Right atrium auricular region (tissue), 2 donors: ENCODE results near the gene ZBTB25. TPM values are rescaled to one million over a fixed set of nuclear protein-coding genes. Genes with fewer than 3 reads are reported as not detected.

ENCODE experiments used
- DNase-seq: peaks from one replicate; pipeline ENCODE4 v3.0.0-alpha.2; 2019; ENCODE audit warnings: low spot score
- H3K27ac ChIP-seq, 2 donors: fragments of 200-600 bp; sonication (generic); 1 replicate in 1 of 2; 2 replicates in 1 of 2; pipeline ENCODE4 v1.5.1; 2016 to 2019
- H3K27me3 ChIP-seq, 2 donors: fragments of 200-600 bp; sonication (generic); one replicate each; pipeline versions ENCODE4 v1.5.1 to v1.6.0; 2017 to 2019
- H3K36me3 ChIP-seq: fragments of 200-600 bp; sonication (generic); one replicate; pipeline ENCODE4 v1.5.1; 2016
- H3K4me1 ChIP-seq, 2 donors: fragments of 200-600 bp; sonication (generic); one replicate each; pipeline versions ENCODE4 v1.5.1 to v1.6.0; 2017 to 2019
- H3K4me3 ChIP-seq, 2 donors: fragments of 200-600 bp; sonication (generic); 1 replicate in 1 of 2; 2 replicates in 1 of 2; pipeline ENCODE4 v1.5.1; 2017 to 2019; ENCODE audit warnings: mild to moderate bottlenecking in 1 of 2, moderate library complexity in 1 of 2
- H3K9me3 ChIP-seq, 2 donors: fragments of 200-600 bp; sonication (generic); one replicate each; pipeline ENCODE4 v1.5.1; 2019
- total RNA-seq, 2 donors: library from RNA; depleted of rRNA; stranded (reverse); fragments of >200 nt; gene quantifications; one replicate each; pipeline ENCODE4 v1.1.0, GENCODE V29; 2016
- TF ChIP-seq, protein P1 (sequence below), 2 donors: fragments of 200-600 bp; sonication (generic); IDR thresholded peaks; one replicate each; pipeline ENCODE4 v1.5.1; 2019; ENCODE audit warnings: antibody characterized with exemption in 2 of 2

ZBTB25 gene
- total RNA-seq, 2 donors from 2014 or later, result 5.0 to 9.2 TPM

DNA sequence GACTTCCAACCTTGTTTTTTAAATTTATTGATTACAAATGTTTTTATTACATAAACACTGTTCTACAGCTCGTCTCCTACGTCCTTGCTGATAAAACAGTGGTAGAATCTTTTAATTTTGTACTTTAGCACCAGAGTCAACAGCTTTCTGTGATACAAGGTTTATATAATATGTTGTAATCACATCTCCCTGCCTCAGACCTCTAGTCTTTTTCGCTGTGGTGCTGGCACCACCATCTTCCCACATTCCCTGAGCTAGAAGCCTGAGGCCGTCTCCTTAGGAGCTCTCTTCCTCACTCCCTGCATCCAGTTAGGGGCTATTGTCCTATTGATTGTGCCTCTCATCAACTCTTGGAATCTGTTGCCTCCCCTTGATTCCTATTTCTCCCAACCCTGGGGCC lies 98.3 kb downstream of the ZBTB25 start:
- Histone ChIP-seq H3K36me3 (no peaks in the 10 kb centered on the region), H3K4me1 (peaks cover 0 to 3% of the 10 kb centered on the region in 2 donors), H3K9me3 (no peaks in the 10 kb centered on the region), H3K27me3 (no peaks in the 10 kb centered on the region), H3K27ac (no peak overlapping the region), H3K4me3 (no peak overlapping the region)
- TF ChIP-seq, protein P1, sequence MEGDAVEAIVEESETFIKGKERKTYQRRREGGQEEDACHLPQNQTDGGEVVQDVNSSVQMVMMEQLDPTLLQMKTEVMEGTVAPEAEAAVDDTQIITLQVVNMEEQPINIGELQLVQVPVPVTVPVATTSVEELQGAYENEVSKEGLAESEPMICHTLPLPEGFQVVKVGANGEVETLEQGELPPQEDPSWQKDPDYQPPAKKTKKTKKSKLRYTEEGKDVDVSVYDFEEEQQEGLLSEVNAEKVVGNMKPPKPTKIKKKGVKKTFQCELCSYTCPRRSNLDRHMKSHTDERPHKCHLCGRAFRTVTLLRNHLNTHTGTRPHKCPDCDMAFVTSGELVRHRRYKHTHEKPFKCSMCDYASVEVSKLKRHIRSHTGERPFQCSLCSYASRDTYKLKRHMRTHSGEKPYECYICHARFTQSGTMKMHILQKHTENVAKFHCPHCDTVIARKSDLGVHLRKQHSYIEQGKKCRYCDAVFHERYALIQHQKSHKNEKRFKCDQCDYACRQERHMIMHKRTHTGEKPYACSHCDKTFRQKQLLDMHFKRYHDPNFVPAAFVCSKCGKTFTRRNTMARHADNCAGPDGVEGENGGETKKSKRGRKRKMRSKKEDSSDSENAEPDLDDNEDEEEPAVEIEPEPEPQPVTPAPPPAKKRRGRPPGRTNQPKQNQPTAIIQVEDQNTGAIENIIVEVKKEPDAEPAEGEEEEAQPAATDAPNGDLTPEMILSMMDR (IDR thresholded peaks at IDR 0.05), result no peak
- no peak for DNase-seq

DNA sequence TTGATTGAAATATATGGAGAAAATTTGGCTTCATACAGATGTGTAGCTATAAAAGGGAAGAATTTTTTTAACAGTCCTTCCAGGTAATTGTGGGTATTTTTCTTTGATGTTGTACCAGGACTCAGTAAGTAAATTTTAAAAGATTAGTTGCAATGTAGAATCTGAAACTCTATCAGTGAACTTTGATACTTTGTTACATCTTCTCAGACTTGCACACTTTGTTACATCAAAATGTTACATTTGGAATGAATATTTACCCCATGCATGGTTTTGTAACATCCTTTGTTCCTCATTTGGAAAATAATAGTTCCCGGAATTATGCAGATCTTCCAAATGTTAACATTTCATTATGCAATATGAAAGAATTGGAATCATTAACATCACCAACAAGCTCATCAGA lies 101.7 kb downstream of the ZBTB25 start:
- Histone ChIP-seq H3K27me3 (no peaks in the 10 kb centered on the region), H3K4me3 (no peak overlapping the region), H3K36me3 (no peaks in the 10 kb centered on the region), H3K27ac (no peak overlapping the region), H3K9me3 (no peaks in the 10 kb centered on the region), H3K4me1 (peaks cover 0 to 3% of the 10 kb centered on the region in 2 donors)
- TF ChIP-seq, protein P1 (IDR thresholded peaks at IDR 0.05), result no peak
- no peak for DNase-seq

DNA sequence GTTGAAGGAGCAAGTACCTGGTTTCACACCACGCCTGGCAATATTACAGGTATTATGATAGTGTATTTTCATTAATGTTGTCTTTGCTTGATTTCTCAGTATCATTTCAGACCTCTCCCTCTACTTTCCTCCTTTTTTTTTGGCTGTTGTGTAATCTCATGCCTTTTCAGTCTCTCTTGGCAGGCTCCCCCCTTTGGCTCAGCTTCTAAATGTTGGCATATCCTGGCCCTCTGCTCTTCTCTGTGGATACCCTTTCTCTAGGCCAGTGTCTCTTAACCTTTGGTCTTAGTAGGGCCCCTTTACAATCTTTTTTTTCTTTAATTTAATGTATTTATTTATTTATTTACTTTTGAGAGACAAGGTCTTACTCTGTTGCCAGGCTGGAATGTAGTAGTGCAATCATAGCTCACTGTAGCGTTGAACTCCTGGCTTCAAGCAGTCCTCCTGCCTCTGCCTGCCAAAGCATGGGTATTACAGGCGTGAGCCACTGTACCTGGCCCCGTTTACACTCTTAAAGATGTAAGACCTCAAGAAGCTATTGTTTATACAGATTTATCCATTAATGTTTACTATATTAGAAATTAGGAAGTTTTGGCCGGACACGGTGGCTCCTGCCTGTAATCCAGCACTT lies 102.7 kb downstream of the ZBTB25 start:
- TF ChIP-seq, protein P1 (IDR thresholded peaks at IDR 0.05), result no peak
- Histone ChIP-seq H3K9me3 (no peaks in the 10 kb centered on the region), H3K4me1 (peaks cover 0 to 3% of the 10 kb centered on the region in 2 donors), H3K27me3 (no peaks in the 10 kb centered on the region), H3K4me3 (no peak overlapping the region), H3K36me3 (no peaks in the 10 kb centered on the region), H3K27ac (no peak overlapping the region)
- DNase-seq, result no peak

Other genes starting within 250 kb of the ZBTB25 start
- under 1 TPM; 0.20 to 0.30 TPM for gene ESR2, start 209.5 kb downstream of the ZBTB25 start, total RNA-seq
- 10 to 100 TPM; 30.5 to 42.8 TPM for gene MTHFD1, start 115.5 kb downstream of the ZBTB25 start, total RNA-seq
- under 1 TPM in 1 of 2 donors, not detected in 1; 0.24 TPM for gene AKAP5, start 38.3 kb downstream of the ZBTB25 start, total RNA-seq
- 10 to 100 TPM; 18.5 to 21.2 TPM for gene ZBTB1, start 932 bp upstream of the ZBTB25 start, total RNA-seq
- 100 to 1,000 TPM in 1 of 2 donors, 10 to 100 TPM in 1; 64.9 to 151 TPM for gene HSPA2, start 36.9 kb upstream of the ZBTB25 start, total RNA-seq
- gene PPP1R36, start 46.1 kb upstream of the ZBTB25 start, total RNA-seq, result under 1 TPM in 1 of 2 donors, not detected in 1; 0.31 TPM
- gene PLEKHG3, start 200.6 kb upstream of the ZBTB25 start, total RNA-seq, result 10 to 100 TPM; 26.1 to 28.1 TPM